H1 (cell line): ENCODE data around the gene TAS2R7. TPM values are rescaled to one million over a fixed set of nuclear protein-coding genes. Genes with fewer than 3 reads are reported as not detected.

ENCODE experiments used
- CTCF ChIA-PET: fragments of 300-600 bp; sonication (Branson Sonifier 250); formaldehyde crosslinking; loops from one replicate; lab custom pipeline; 2021; ENCODE audit not compliant: partially characterized antibody; lab: Charles Lee
- POLR2A ChIA-PET: fragments of 300-600 bp; sonication (Branson Sonifier 250); formaldehyde crosslinking; loops from one replicate; lab custom pipeline; 2021; ENCODE audit warnings: inconsistent platforms; ENCODE audit not compliant: partially characterized antibody; lab: Charles Lee
- DNase-seq, 2 experiments: peaks; one replicate each; pipeline versions ENCODE4 v3.0.0 to v3.0.0-alpha.2; 2010 to 2022; ENCODE audit warnings: low spot score in 2 of 2, low read depth in 1 of 2, mixed read lengths in 1 of 2
- FAIRE-seq: peaks from 2 replicates; lab custom pipeline; 2011; peaks lifted over from hg19 to GRCh38; lab: Jason Lieb, UNC
- H2AFZ ChIP-seq: 2 replicates; pipeline ENCODE4 v1.8.1; 2012; ENCODE audit warnings: low read length, inconsistent platforms
- H2AK5ac ChIP-seq: 2 replicates; pipeline ENCODE4 v1.6.1; 2013; ENCODE audit warnings: low read depth, low read length
- H2BK120ac ChIP-seq: replicated peaks from 2 replicates; pipeline ENCODE3; 2013; ENCODE audit warnings: low read depth, low read length, inconsistent platforms
- H2BK12ac ChIP-seq: 2 replicates; pipeline ENCODE4 v1.6.1; 2013; ENCODE audit warnings: low read depth, low read length
- H2BK15ac ChIP-seq: 2 replicates; pipeline ENCODE4 v1.6.1; 2013; ENCODE audit warnings: low read length
- H2BK20ac ChIP-seq: 2 replicates; pipeline ENCODE4 v1.6.1; 2013; ENCODE audit warnings: low read length
- H2BK5ac ChIP-seq: 2 replicates; pipeline ENCODE4 v1.6.1; 2013; ENCODE audit warnings: low read depth, low read length
- H3K14ac ChIP-seq: 2 replicates; pipeline ENCODE4 v1.6.1; 2013; ENCODE audit warnings: inconsistent platforms; ENCODE audit not compliant: insufficient read length
- H3K18ac ChIP-seq: 2 replicates; pipeline ENCODE4 v1.6.1; 2013; ENCODE audit warnings: low read length; ENCODE audit errors: extremely low read depth
- H3K23ac ChIP-seq: 2 replicates; pipeline ENCODE4 v1.6.1; 2013; ENCODE audit warnings: inconsistent platforms; ENCODE audit not compliant: insufficient read length
- H3K23me2 ChIP-seq: 2 replicates; pipeline ENCODE4 v1.6.1; 2013; ENCODE audit warnings: low read depth, low read length
- H3K27ac ChIP-seq: 2 replicates; pipeline ENCODE4 v1.6.1; 2011; ENCODE audit warnings: low read depth, low read length, inconsistent platforms
- H3K27me3 ChIP-seq, 4 experiments: replicated peaks in 1 of 4; 1 replicate in 1 of 4; 2 replicates in 3 of 4; pipeline versions ENCODE4 v1.6.1 to v1.8.1; 2011 to 2013; ENCODE audit warnings: low read length in 3 of 4, mild to moderate bottlenecking in 3 of 4, inconsistent platforms in 2 of 4, mixed read lengths in 2 of 4, moderate library complexity in 1 of 4; ENCODE audit not compliant: control insufficient read depth in 3 of 4, insufficient read depth in 3 of 4; ENCODE audit errors: extremely low read depth in 1 of 4
- H3K36me3 ChIP-seq, 4 experiments: 2 replicates each; pipeline versions ENCODE4 v1.6.1 to v1.8.1; 2011 to 2013; ENCODE audit warnings: mild to moderate bottlenecking in 4 of 4, low read length in 3 of 4, moderate library complexity in 2 of 4, control low read depth in 1 of 4, inconsistent platforms in 1 of 4; ENCODE audit not compliant: insufficient read depth in 4 of 4, control insufficient read depth in 2 of 4
- H3K4ac ChIP-seq: replicated peaks from 2 replicates; pipeline ENCODE3; 2013; ENCODE audit warnings: low read length, low read depth, mixed read lengths, inconsistent platforms; ENCODE audit not compliant: insufficient read length
- H3K4me1 ChIP-seq, 4 experiments: replicated peaks in 1 of 4; 1 replicate in 1 of 4; 2 replicates in 3 of 4; pipeline versions ENCODE4 v1.6.1 to v1.8.1; 2011 to 2013; ENCODE audit warnings: low read length in 3 of 4, inconsistent platforms in 2 of 4, mixed read lengths in 1 of 4; ENCODE audit not compliant: insufficient read depth in 4 of 4, control insufficient read depth in 3 of 4
- H3K4me2 ChIP-seq, 2 experiments: 2 replicates each; pipeline versions ENCODE4 v1.6.1 to v1.8.1; 2011 to 2013; ENCODE audit warnings: low read depth in 2 of 2, low read length in 2 of 2, control low read depth in 1 of 2, inconsistent platforms in 1 of 2, mild to moderate bottlenecking in 1 of 2; ENCODE audit not compliant: insufficient read depth in 1 of 2
- H3K4me3 ChIP-seq, 4 experiments: fragments of 200-600, 300-600 bp in 1 of 4; sonication (generic), shearing (Covaris generic), sonication (Bioruptor Twin) in 1 of 4; 2 replicates each; pipeline versions ENCODE4 v1.5.1 to v1.8.1; 2011 to 2016; ENCODE audit warnings: low read length in 4 of 4, low read depth in 3 of 4, control low read depth in 2 of 4, inconsistent platforms in 2 of 4, mild to moderate bottlenecking in 2 of 4, mixed read lengths in 1 of 4, moderate library complexity in 1 of 4; ENCODE audit not compliant: insufficient read depth in 2 of 4; ENCODE audit errors: extremely low read depth in 1 of 4
- H3K56ac ChIP-seq: replicated peaks from 2 replicates; pipeline ENCODE3; 2013; ENCODE audit warnings: low read depth, mild to moderate bottlenecking, mixed read lengths, low read length, inconsistent platforms; ENCODE audit not compliant: insufficient read length
- H3K79me1 ChIP-seq: 2 replicates; pipeline ENCODE4 v1.6.1; 2013; ENCODE audit warnings: low read depth, low read length, control low read depth
- H3K79me2 ChIP-seq, 2 experiments: 2 replicates each; pipeline versions ENCODE4 v1.6.1 to v1.8.1; 2012 to 2013; ENCODE audit warnings: low read length in 2 of 2, mild to moderate bottlenecking in 2 of 2, inconsistent platforms in 1 of 2; ENCODE audit not compliant: insufficient read depth in 2 of 2, control insufficient read depth in 1 of 2
- H3K9ac ChIP-seq, 4 experiments: replicated peaks in 1 of 4; 1 replicate in 1 of 4; 2 replicates in 3 of 4; pipeline versions ENCODE4 v1.6.1 to v1.8.1; 2011 to 2013; ENCODE audit warnings: low read depth in 3 of 4, low read length in 3 of 4, control low read depth in 2 of 4, mild to moderate bottlenecking in 2 of 4, moderate library complexity in 2 of 4, inconsistent platforms in 1 of 4; ENCODE audit errors: extremely low read depth in 1 of 4
- H3K9me3 ChIP-seq, 2 experiments: 2 replicates each; pipeline versions ENCODE4 v1.6.1 to v1.8.1; 2012 to 2013; ENCODE audit warnings: mild to moderate bottlenecking in 2 of 2, moderate library complexity in 2 of 2, control low read depth in 1 of 2, inconsistent platforms in 1 of 2, low read depth in 1 of 2, low read length in 1 of 2, mixed read lengths in 1 of 2; ENCODE audit not compliant: insufficient read depth in 2 of 2
- H4K20me1 ChIP-seq, 2 experiments: replicated peaks in 1 of 2; 2 replicates each; pipeline versions ENCODE3 to v1.8.1; 2011 to 2013; ENCODE audit warnings: inconsistent platforms in 2 of 2, low read length in 2 of 2, mild to moderate bottlenecking in 1 of 2; ENCODE audit not compliant: insufficient read depth in 2 of 2, control insufficient read depth in 1 of 2
- H4K5ac ChIP-seq: 2 replicates; pipeline ENCODE4 v1.6.1; 2013; ENCODE audit warnings: low read length, low read depth, mixed read lengths, inconsistent platforms; ENCODE audit not compliant: insufficient read length
- H4K8ac ChIP-seq: 2 replicates; pipeline ENCODE4 v1.8.0; 2013; ENCODE audit warnings: mild to moderate bottlenecking, moderate library complexity, low read length, inconsistent platforms; ENCODE audit not compliant: insufficient read depth; ENCODE audit errors: extremely low read depth
- H4K91ac ChIP-seq: replicated peaks from 2 replicates; pipeline ENCODE3; 2013; ENCODE audit warnings: low read length, mixed read lengths, inconsistent platforms; ENCODE audit not compliant: insufficient read length
- CHD1 ChIP-seq: IDR thresholded peaks from 2 replicates; pipeline ENCODE4 v1.6.1; 2012; ENCODE audit warnings: low read depth, low read length, improper control_type of control experiment
- CREB1 ChIP-seq: IDR thresholded peaks from 2 replicates; pipeline ENCODE4 v1.6.1; 2012; ENCODE audit warnings: inconsistent platforms
- EP300 ChIP-seq, 2 experiments: IDR thresholded peaks; 1 replicate in 1 of 2; 2 replicates in 1 of 2; pipeline ENCODE4 v1.6.1; 2011 to 2012; ENCODE audit warnings: low read depth in 2 of 2, low read length in 2 of 2, mild to moderate bottlenecking in 2 of 2, borderline replicate concordance in 1 of 2, inconsistent platforms in 1 of 2, moderate library complexity in 1 of 2
- JUN ChIP-seq: IDR thresholded peaks from 2 replicates; pipeline ENCODE4 v1.6.1; 2011; ENCODE audit warnings: low read depth, mild to moderate bottlenecking, improper control_type of control experiment, low read length
- KDM1A ChIP-seq: fragments of 200-600, 300-600 bp; sonication (generic); IDR thresholded peaks from 2 replicates; pipeline ENCODE4 v1.7.1; 2016; ENCODE audit warnings: mild to moderate bottlenecking, low read length, borderline replicate concordance
- SP2 ChIP-seq: IDR thresholded peaks from 2 replicates; pipeline ENCODE4 v1.6.1; 2012; ENCODE audit warnings: mild to moderate bottlenecking, low read length, inconsistent platforms
- TAF7 ChIP-seq: optimal IDR thresholded peaks from 2 replicates; pipeline ENCODE3; 2011; ENCODE audit warnings: low read depth, mild to moderate bottlenecking, inconsistent platforms, low read length, moderate library complexity, borderline replicate concordance
- TBP ChIP-seq: IDR thresholded peaks from 2 replicates; pipeline ENCODE4 v1.6.1; 2011; ENCODE audit warnings: low read depth, low read length, improper control_type of control experiment
- WGBS, 2 experiments: shearing (Covaris generic) in 1 of 2; methylation state at CpG; one replicate each; pipeline versions ENCODE4 v1.1.6 to v1.1.7; 2013 to 2015; ENCODE audit warnings: low lambda C conversion rate in 2 of 2, mixed read lengths in 2 of 2, inconsistent platforms in 1 of 2, low coverage in 1 of 2, missing lambda C conversion rate in 1 of 2; ENCODE audit not compliant: insufficient replicate concordance in 2 of 2, insufficient coverage in 1 of 2, insufficient read length in 1 of 2; ENCODE audit errors: extremely low coverage in 1 of 2, missing lambda C conversion rate in 1 of 2; 5-methylcytosine and 5-hydroxymethylcytosine counted together
- polyA plus RNA-seq, 7 experiments: library from polyadenylated mRNA; depleted of rRNA in 3 of 7; stranded (reverse) in 5 of 7; unstranded in 2 of 7; fragments of >200 nt in 5 of 7; fragments of 200-250 nt in 2 of 7; gene quantifications; 1 replicate in 5 of 7; 2 replicates in 1 of 7; 4 replicates in 1 of 7; pipeline versions ENCODE4 v1.2.1 to v1.2.3, GENCODE V29; 2011 to 2013; ENCODE audit warnings: missing spikeins in 2 of 7, mixed read lengths in 2 of 7
- total RNA-seq: library from RNA; stranded (reverse); fragmentation: NEBNext Ultra II Directional; extraction: Animal tissue kit (Norgen Biotek cat#: 25700); gene quantifications from 2 replicates; pipeline ENCODE4 v1.2.1, GENCODE V29; 2021

TAS2R7 gene
- total and polyA plus RNA-seq, 2 of the 8 experiments (the other 6 are each of a cell fraction or from before 2014, with no cell fraction given) = not detected

- no peaks in the 10 kb centered on the region for H3K79me2 ChIP-seq
- no peak overlapping the region for H3K4ac ChIP-seq
- FAIRE-seq (no peak), DNase-seq (no peak)
- H4K5ac ChIP-seq = no peak overlapping the region
- H2BK15ac ChIP-seq = no peak overlapping the region
- no peak overlapping the region for H2BK20ac ChIP-seq
- no peak overlapping the region for H3K56ac ChIP-seq
- ChIA-PET POLR2A (no interaction called here), CTCF (no interaction called here)
- no peaks in the 10 kb centered on the region for H3K23me2 ChIP-seq
- no peak overlapping the region for H4K8ac ChIP-seq
- no peak overlapping the region for H3K4me3 ChIP-seq
- no peak overlapping the region for H2BK5ac ChIP-seq
- no peak overlapping the region for H2BK12ac ChIP-seq
- no peak overlapping the region for H3K4me2 ChIP-seq
- H3K27ac ChIP-seq = no peak overlapping the region
- H2BK120ac ChIP-seq = no peak overlapping the region
- no peak overlapping the region for H4K91ac ChIP-seq
- H3K4me1 ChIP-seq = no peaks in the 10 kb centered on the region
- no peak overlapping the region for H3K14ac ChIP-seq
- no peak overlapping the region for H2AFZ ChIP-seq
- WGBS, 2 experiments = 95% methylated on average over 1 of the region's 1 CpG; no CpG with 5 or more reads in 1 of the 2 experiments
- H2AK5ac ChIP-seq = no peak overlapping the region
- no peaks in the 10 kb centered on the region for H3K79me1 ChIP-seq
- no peaks in the 10 kb centered on the region for H3K27me3 ChIP-seq
- no peaks in the 10 kb centered on the region for H3K9me3 ChIP-seq
- H3K23ac ChIP-seq = no peak overlapping the region
- no peak overlapping the region for H3K9ac ChIP-seq
- no peaks in the 10 kb centered on the region for H4K20me1 ChIP-seq
- H3K18ac ChIP-seq = no peak overlapping the region
- H3K36me3 ChIP-seq = no peaks in the 10 kb centered on the region
- TF ChIP-seq CREB1 = no peak
- no peak for TF ChIP-seq KDM1A
- no peak for TF ChIP-seq SP2
- TF ChIP-seq EP300 (IDR thresholded peaks at IDR 0.05; ENCODE audit: borderline replicate concordance in 1 of 2, low read depth in 2 of 2, low read length in 2 of 2) = no peak
- TF ChIP-seq CHD1 = no peak
- no peak for TF ChIP-seq TBP
- no peak for TF ChIP-seq JUN
- no peak for TF ChIP-seq TAF7
Measured at GRCh38 chr12:10829994-10830393, 27.6 kb upstream of the TAS2R7 start.
